Measurements from ENCODE around the gene LRCH4. TPM values are rescaled to one million over a fixed set of nuclear protein-coding genes. Genes with fewer than 3 reads are reported as not detected.
"Not testable (repeated sequence)": the region's sequence is repeated elsewhere in the genome, so short reads cannot be mapped to it uniquely, and the experiment has no call there.

The LRCH4 gene
- polyA plus RNA-seq, 3 donors: 28.7 to 56.4 (median 46.5) TPM

GRCh38 chr7:100538654-100539435 is 47.1 kb downstream of the LRCH4 start, which contains the start of gene AGFG2:
AGFG2 (plus strand) TSS chr7:100539203; CDS start chr7:100539347, 144 bp downstream.
- peak; percentile 97 to 100 (median 99) for DNase-seq (ENCODE audit: extremely low read depth in 1 of 11, low read depth in 9 of 11, low spot score in 4 of 11)

GRCh38 chr7:100538348-100538653 is 47.6 kb downstream of the LRCH4 start:
- no peak for DNase-seq (ENCODE audit: extremely low read depth in 1 of 11, low read depth in 9 of 11, low spot score in 4 of 11)

DNA sequence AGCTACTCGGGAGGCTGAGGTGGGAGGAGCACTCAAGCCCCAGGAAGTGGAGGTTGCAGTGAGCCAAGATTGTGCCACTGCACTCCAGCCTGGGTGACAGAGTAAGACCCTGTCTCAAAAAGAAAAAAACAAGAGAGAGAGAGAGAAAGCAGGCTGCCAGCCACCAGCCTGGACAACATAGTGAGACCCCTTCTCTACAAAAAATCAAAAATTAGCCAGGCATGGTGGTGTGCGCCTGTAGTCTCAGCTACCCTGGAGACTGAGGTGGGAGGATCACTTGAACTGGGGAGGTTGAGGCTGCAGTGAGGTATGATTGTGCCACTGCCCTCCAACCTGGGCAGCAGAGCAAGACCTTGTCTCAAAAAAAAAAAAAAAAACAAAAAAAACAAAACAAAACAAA is 49.2 kb downstream of the LRCH4 start:
- DNase-seq (ENCODE audit: extremely low read depth in 1 of 11, low read depth in 9 of 11, low spot score in 4 of 11): not testable (repeated sequence)

DNA sequence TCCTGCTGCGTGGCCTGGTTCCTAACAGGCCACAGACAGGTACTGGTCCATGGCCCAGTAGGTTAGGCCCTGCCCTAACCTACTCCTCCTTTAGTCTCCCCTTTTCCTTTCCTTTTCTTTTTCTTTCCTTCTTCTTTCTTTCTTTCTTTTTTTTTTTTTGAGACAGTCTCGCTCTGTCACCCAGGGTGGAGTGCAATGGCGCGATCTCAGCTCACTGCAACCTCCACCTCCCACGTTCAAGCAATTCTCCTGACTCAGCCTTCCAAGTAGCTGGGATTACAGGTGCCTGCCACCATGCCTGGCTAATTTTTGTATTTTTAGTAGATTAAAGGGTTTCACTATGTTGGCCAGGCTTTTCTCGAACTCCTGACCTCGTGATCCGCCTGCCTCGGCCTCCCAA is 49.9 kb downstream of the LRCH4 start:
- not testable (repeated sequence) for DNase-seq (ENCODE audit: extremely low read depth in 1 of 11, low read depth in 9 of 11, low spot score in 4 of 11)

DNA sequence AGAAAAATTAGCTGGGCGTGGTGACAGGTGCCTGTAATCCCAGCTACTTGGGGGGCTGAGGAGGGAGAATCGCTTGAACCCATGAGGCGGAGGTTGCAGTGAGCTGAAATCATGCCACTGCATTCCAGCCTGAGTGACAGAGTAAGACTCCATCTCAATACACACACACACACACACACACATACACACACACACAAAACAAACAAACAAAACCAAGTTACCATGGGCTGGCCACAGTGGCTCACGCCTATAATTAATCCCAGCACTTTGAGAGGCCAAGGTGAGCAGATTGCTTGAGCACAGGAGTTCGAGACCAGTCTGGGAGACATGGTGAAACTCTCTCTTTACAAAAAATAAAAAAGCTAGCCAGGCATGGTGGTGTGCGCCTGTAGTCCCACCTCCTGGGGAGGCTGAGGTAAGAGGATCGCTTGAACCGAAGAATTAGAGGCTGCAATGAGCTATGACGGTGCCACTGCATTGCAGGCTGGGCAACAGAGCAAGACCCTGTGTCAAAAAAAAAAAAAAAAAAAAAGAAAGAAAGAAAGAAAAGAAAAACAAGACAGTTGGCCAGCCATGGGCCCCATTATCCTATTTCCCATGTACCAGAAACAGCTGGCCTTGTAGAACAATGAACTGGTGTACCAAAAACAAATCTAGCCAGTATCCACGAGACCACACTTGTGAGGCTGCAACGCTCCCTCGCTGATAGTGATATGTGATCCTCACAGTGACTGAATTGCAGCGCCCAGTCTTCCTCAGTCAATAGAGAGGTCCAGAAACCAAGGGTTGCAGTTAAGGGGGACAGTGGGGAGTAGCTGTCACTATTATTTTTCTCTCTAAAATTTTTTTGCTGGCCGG is 53.5 kb downstream of the LRCH4 start:
- DNase-seq (ENCODE audit: extremely low read depth in 1 of 11, low read depth in 9 of 11, low spot score in 4 of 11): no peak

DNA sequence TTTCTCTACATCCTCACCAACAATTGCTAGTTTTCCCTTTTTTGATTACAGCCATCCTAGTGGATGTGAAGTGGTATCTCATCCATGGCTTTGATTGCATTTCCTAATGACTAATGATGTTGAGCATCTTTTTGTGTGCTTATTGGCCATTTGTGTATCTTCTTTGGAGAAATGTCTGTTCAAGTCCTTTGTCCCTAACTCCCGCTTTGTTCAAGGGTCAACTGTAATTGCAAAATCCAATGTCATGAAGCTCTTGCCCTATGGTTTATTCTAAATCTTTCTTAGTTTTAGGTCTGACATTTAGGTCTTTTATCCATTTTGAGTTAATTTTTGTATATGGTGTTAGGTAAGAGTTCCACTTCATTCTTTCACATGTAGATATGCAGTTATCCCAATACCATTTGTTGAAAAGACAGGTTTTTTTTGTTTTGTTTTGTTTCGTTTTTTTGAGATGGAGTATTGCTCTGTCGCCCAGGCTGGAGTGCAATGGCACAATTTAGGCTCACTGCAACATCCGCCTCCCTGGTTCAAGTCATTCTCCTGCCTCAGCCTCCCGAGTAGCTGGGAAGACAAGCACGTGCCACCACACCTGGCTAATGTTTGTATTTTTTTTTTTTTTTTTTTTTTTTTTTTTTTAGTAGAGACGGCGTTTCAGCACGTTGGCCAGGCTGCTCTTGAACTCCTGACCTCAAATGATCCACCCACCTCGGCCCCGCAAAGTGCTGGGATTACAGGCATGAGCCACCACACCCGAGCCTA is 57.6 kb downstream of the LRCH4 start:
- DNase-seq (ENCODE audit: extremely low read depth in 1 of 11, low read depth in 9 of 11, low spot score in 4 of 11): not testable (repeated sequence)

Other genes starting within 250 kb of the LRCH4 start
- gene PILRB, start 228.0 kb downstream of the LRCH4 start, polyA plus RNA-seq (ENCODE audit: insufficient read length in 3 of 3): 10 to 100 TPM; 36.0 to 58.2 (median 37.6) TPM
- 1 to 10 TPM; 4.7 to 8.0 (median 6.6) TPM for gene PILRA, start 212.6 kb downstream of the LRCH4 start, polyA plus RNA-seq (ENCODE audit: insufficient read length in 3 of 3)
- gene ZCWPW1, start 157.4 kb downstream of the LRCH4 start, polyA plus RNA-seq (ENCODE audit: insufficient read length in 3 of 3): 1 to 10 TPM; 4.7 to 7.5 (median 5.9) TPM
- 10 to 100 TPM; 50.6 to 65.3 (median 54.1) TPM for gene MEPCE, start 156.3 kb downstream of the LRCH4 start, polyA plus RNA-seq (ENCODE audit: insufficient read length in 3 of 3)
- 10 to 100 TPM; 14.8 to 20.9 (median 19.5) TPM for gene PPP1R35, start 149.6 kb downstream of the LRCH4 start, polyA plus RNA-seq (ENCODE audit: insufficient read length in 3 of 3)
- 1 to 10 TPM in 2 of 3 donors, under 1 TPM in 1; 0.99 to 2.0 (median 1.4) TPM for gene SPACDR, start 121.9 kb downstream of the LRCH4 start, polyA plus RNA-seq (ENCODE audit: insufficient read length in 3 of 3)
- 10 to 100 TPM; 30.9 to 52.8 (median 49.4) TPM for gene TSC22D4, start 106.9 kb downstream of the LRCH4 start, polyA plus RNA-seq (ENCODE audit: insufficient read length in 3 of 3)
- 1 to 10 TPM; 1.6 to 2.9 (median 2.4) TPM for gene NYAP1, start 102.2 kb downstream of the LRCH4 start, polyA plus RNA-seq (ENCODE audit: insufficient read length in 3 of 3)
- 10 to 100 TPM in 2 of 3 donors, 1 to 10 TPM in 1; 9.2 to 13.6 (median 13.1) TPM for gene AGFG2, start 46.9 kb downstream of the LRCH4 start, polyA plus RNA-seq (ENCODE audit: insufficient read length in 3 of 3)
- gene SAP25, start 12.2 kb downstream of the LRCH4 start, polyA plus RNA-seq (ENCODE audit: insufficient read length in 3 of 3): 1 to 10 TPM; 4.6 to 9.9 (median 7.5) TPM
- gene FBXO24, start 199 bp upstream of the LRCH4 start, polyA plus RNA-seq (ENCODE audit: insufficient read length in 3 of 3): 1 to 10 TPM; 1.7 to 2.5 (median 1.7) TPM
- 100 to 1,000 TPM in 2 of 3 donors, 10 to 100 TPM in 1; 92.2 to 146 (median 141) TPM for gene PCOLCE, start 16.2 kb upstream of the LRCH4 start, polyA plus RNA-seq (ENCODE audit: insufficient read length in 3 of 3)
- 10 to 100 TPM; 20.6 to 31.9 (median 28.8) TPM for gene MOSPD3, start 26.4 kb upstream of the LRCH4 start, polyA plus RNA-seq (ENCODE audit: insufficient read length in 3 of 3)
- 1 to 10 TPM in 1 of 3 donors, under 1 TPM in 2; 0.95 to 1.1 (median 0.98) TPM for gene TFR2, start 55.4 kb upstream of the LRCH4 start, polyA plus RNA-seq (ENCODE audit: insufficient read length in 3 of 3)
- gene ACTL6B, start 70.3 kb upstream of the LRCH4 start, polyA plus RNA-seq (ENCODE audit: insufficient read length in 3 of 3): not detected
- 100 to 1,000 TPM; 173 to 224 (median 197) TPM for gene GNB2, start 87.6 kb upstream of the LRCH4 start, polyA plus RNA-seq (ENCODE audit: insufficient read length in 3 of 3)
- 10 to 100 TPM; 34.0 to 66.0 (median 46.5) TPM for gene GIGYF1, start 108.1 kb upstream of the LRCH4 start, polyA plus RNA-seq (ENCODE audit: insufficient read length in 3 of 3)
- gene POP7, start 120.0 kb upstream of the LRCH4 start, polyA plus RNA-seq (ENCODE audit: insufficient read length in 3 of 3): 10 to 100 TPM; 20.7 to 30.8 (median 23.7) TPM
- under 1 TPM in 2 of 3 donors, not detected in 1; 0.14 to 0.38 TPM for gene EPO, start 134.3 kb upstream of the LRCH4 start, polyA plus RNA-seq (ENCODE audit: insufficient read length in 3 of 3)
- gene ZAN, start 147.5 kb upstream of the LRCH4 start, polyA plus RNA-seq (ENCODE audit: insufficient read length in 3 of 3): under 1 TPM in 2 of 3 donors, not detected in 1; 0.02 to 0.03 TPM
- 100 to 1,000 TPM in 1 of 3 donors, 10 to 100 TPM in 2; 81.4 to 102 (median 84.1) TPM for gene EPHB4, start 241.4 kb upstream of the LRCH4 start, polyA plus RNA-seq (ENCODE audit: insufficient read length in 3 of 3)

Data from renal cortex interstitium (tissue), 11 donors.